Panc1 (cell line): Measurements from ENCODE around the gene YWHAG.
"Not testable (repeated sequence)": the region's sequence is repeated elsewhere in the genome, so short reads cannot be mapped to it uniquely, and the experiment has no call there.

Source experiments
- CTCF ChIP-seq: fragments of 450-650 bp; IDR thresholded peaks from 2 replicates; pipeline ENCODE4 v1.5.1; 2017; ENCODE audit warnings: mild to moderate bottlenecking
- POLR2AphosphoS5 ChIP-seq: IDR thresholded peaks from 2 replicates; pipeline ENCODE4 v1.6.1; 2012; ENCODE audit warnings: mild to moderate bottlenecking, low read depth, low read length, moderate library complexity
- REST ChIP-seq, 2 experiments: IDR thresholded peaks; 2 replicates each; pipeline ENCODE4 v1.6.1; 2011 to 2012; ENCODE audit warnings: low read depth in 2 of 2, control low read depth in 1 of 2, low read length in 1 of 2, mild to moderate bottlenecking in 1 of 2, moderate library complexity in 1 of 2; ENCODE audit not compliant: insufficient read depth in 1 of 2

GRCh38 chr7:76314740-76315139 lies 44.1 kb downstream of the YWHAG start:
- TF ChIP-seq REST (IDR thresholded peaks at IDR 0.05; ENCODE audit: insufficient read depth in 1 of 2, low read depth in 2 of 2, low read length in 1 of 2); CTCF; POLR2AphosphoS5: not testable (repeated sequence)
